Epithelial cell of proximal tubule (primary cell): ENCODE results near the gene SSPN. TPM values are rescaled to one million over a fixed set of nuclear protein-coding genes. Genes with fewer than 3 reads are reported as not detected.

Experiments
- DNase-seq: peaks from one replicate; pipeline ENCODE4 v3.0.0-alpha.2; 2011; ENCODE audit warnings: low read depth
- H3K4me3 ChIP-seq: 2 replicates; pipeline ENCODE4 v1.5.1; 2011; ENCODE audit warnings: low read depth, mild to moderate bottlenecking, low read length
- CTCF ChIP-seq: conservative IDR thresholded peaks from 2 replicates; pipeline ENCODE4 v1.5.1; 2012; ENCODE audit warnings: low read depth, mild to moderate bottlenecking, low read length
- total RNA-seq: library from RNA; depleted of rRNA; stranded (reverse); fragments of >200 nt; gene quantifications from 2 replicates; pipeline ENCODE4 v1.2.3, GENCODE V29; 2015

Gene SSPN
- total RNA-seq, 1 donor from 2014 or later, result 1.6 TPM

- no peak for DNase-seq
- TF ChIP-seq CTCF, result no peak
- no peak overlapping the region for H3K4me3 ChIP-seq
Measured at GRCh38 chr12:26205298-26205697, 9.9 kb downstream of the SSPN start.

- H3K4me3 ChIP-seq, result no peak overlapping the region
- DNase-seq, result no peak
- TF ChIP-seq CTCF, result no peak
Measured at GRCh38 chr12:26205941-26206340, 10.6 kb downstream of the SSPN start.

- no peak for DNase-seq
- H3K4me3 ChIP-seq, result no peak overlapping the region
- TF ChIP-seq CTCF, result no peak
Measured at GRCh38 chr12:26211331-26211730, 16.0 kb downstream of the SSPN start.

- no peak for DNase-seq
- TF ChIP-seq CTCF, result no peak
- H3K4me3 ChIP-seq, result no peak overlapping the region
Measured at GRCh38 chr12:26212396-26212795, 17.0 kb downstream of the SSPN start.

GRCh38 chr12:26212988-26213387 is 17.6 kb downstream of the SSPN start:
- TF ChIP-seq CTCF, result no peak
- H3K4me3 ChIP-seq, result no peak overlapping the region
- DNase-seq, result no peak

GRCh38 chr12:26214121-26214520 is 18.7 kb downstream of the SSPN start:
- no peak overlapping the region for H3K4me3 ChIP-seq
- no peak for DNase-seq
- no peak for TF ChIP-seq CTCF

GRCh38 chr12:26219736-26220135 is 24.4 kb downstream of the SSPN start:
- no peak overlapping the region for H3K4me3 ChIP-seq
- no peak for DNase-seq
- TF ChIP-seq CTCF, result no peak
